GM23338 (cell line): ENCODE measurements around the gene ATXN8OS.

ENCODE experiments used
- CREB1 ChIP-seq: fragments of 250-450 bp; sonication (Bioruptor Pico); IDR thresholded peaks from 2 replicates; pipeline ENCODE4 v1.5.0; 2020; ENCODE audit warnings: low read depth, mild to moderate bottlenecking, moderate library complexity
- ETS1 ChIP-seq: IDR thresholded peaks from 2 replicates; pipeline ENCODE4 v1.6.1; 2016; ENCODE audit warnings: antibody characterized with exemption
- EZH2 ChIP-seq: fragments of 200-600 bp; sonication (generic); IDR thresholded peaks from one replicate; pipeline ENCODE4 v1.8.0; 2017; ENCODE audit warnings: antibody characterized with exemption, mild to moderate bottlenecking, low read depth; ENCODE audit not compliant: unreplicated experiment
- EZH2phosphoT487 ChIP-seq: fragments of 200-600 bp; sonication (generic); IDR thresholded peaks from one replicate; pipeline ENCODE4 v1.8.1; 2018; ENCODE audit warnings: antibody characterized with exemption; ENCODE audit not compliant: unreplicated experiment
- JUNB ChIP-seq: IDR thresholded peaks from one replicate; pipeline ENCODE4 v1.6.1; 2016; ENCODE audit warnings: antibody characterized with exemption; ENCODE audit not compliant: unreplicated experiment
- NANOG ChIP-seq: IDR thresholded peaks from 2 replicates; pipeline ENCODE4 v1.6.1; 2016; ENCODE audit warnings: antibody characterized with exemption, borderline replicate concordance
- POLR2AphosphoS5 ChIP-seq: IDR thresholded peaks from 2 replicates; pipeline ENCODE4 v1.6.1; 2016; ENCODE audit warnings: antibody characterized with exemption, low read depth
- ZNF114 ChIP-seq: fragments of 250-450 bp; sonication (Bioruptor Pico); IDR thresholded peaks from 2 replicates; pipeline ENCODE4 v1.5.0; 2020; ENCODE audit warnings: mild to moderate bottlenecking, moderate library complexity
- TF ChIP-seq, protein P1 (sequence below): IDR thresholded peaks from one replicate; pipeline ENCODE4 v1.6.1; 2018; ENCODE audit warnings: antibody characterized with exemption; ENCODE audit not compliant: unreplicated experiment
- TF ChIP-seq, protein P2 (sequence below), 2 experiments: fragments of 200-600 bp in 1 of 2; sonication (generic) in 1 of 2; conservative IDR thresholded peaks; 2 replicates each; pipeline versions ENCODE4 v1.5.1 to v1.6.1; 2016 to 2017; ENCODE audit warnings: antibody characterized with exemption in 2 of 2, low read depth in 2 of 2, mild to moderate bottlenecking in 2 of 2, moderate library complexity in 1 of 2
- TF ChIP-seq, protein P3 (sequence below): fragments of 250-450 bp; sonication (Bioruptor Pico); IDR thresholded peaks from 2 replicates; pipeline ENCODE4 v1.5.0; 2020; ENCODE audit warnings: mild to moderate bottlenecking, moderate library complexity

DNA sequence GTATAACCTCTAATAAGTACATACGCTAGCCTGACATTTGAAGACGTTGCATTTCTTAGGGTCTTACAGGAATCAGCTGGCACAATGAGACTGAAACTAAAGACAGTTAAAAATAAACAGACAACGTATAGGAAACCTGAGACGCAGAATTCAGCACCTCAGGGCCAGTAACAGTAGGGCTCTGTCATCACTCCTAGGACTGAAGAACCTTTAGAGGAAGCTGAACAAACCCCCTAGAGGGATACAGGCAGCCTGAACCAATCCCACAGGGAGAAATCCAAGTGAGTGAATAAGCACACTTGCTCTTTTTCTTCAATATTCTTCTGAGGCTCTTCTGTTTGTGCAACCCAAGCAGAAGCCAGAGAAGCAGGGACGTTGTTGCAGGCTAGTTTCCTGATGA lies 54.5 kb downstream of the ATXN8OS start:
- TF ChIP-seq, protein P1, sequence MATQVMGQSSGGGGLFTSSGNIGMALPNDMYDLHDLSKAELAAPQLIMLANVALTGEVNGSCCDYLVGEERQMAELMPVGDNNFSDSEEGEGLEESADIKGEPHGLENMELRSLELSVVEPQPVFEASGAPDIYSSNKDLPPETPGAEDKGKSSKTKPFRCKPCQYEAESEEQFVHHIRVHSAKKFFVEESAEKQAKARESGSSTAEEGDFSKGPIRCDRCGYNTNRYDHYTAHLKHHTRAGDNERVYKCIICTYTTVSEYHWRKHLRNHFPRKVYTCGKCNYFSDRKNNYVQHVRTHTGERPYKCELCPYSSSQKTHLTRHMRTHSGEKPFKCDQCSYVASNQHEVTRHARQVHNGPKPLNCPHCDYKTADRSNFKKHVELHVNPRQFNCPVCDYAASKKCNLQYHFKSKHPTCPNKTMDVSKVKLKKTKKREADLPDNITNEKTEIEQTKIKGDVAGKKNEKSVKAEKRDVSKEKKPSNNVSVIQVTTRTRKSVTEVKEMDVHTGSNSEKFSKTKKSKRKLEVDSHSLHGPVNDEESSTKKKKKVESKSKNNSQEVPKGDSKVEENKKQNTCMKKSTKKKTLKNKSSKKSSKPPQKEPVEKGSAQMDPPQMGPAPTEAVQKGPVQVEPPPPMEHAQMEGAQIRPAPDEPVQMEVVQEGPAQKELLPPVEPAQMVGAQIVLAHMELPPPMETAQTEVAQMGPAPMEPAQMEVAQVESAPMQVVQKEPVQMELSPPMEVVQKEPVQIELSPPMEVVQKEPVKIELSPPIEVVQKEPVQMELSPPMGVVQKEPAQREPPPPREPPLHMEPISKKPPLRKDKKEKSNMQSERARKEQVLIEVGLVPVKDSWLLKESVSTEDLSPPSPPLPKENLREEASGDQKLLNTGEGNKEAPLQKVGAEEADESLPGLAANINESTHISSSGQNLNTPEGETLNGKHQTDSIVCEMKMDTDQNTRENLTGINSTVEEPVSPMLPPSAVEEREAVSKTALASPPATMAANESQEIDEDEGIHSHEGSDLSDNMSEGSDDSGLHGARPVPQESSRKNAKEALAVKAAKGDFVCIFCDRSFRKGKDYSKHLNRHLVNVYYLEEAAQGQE, result no peak
- TF ChIP-seq POLR2AphosphoS5 (no peak), CREB1 (CRISPR knock-in tag) (no peak), ETS1 (no peak), EZH2 (no peak), EZH2phosphoT487 (no peak), NANOG (no peak), ZNF114 (CRISPR knock-in tag) (no peak), JUNB (no peak)
- TF ChIP-seq, protein P2, sequence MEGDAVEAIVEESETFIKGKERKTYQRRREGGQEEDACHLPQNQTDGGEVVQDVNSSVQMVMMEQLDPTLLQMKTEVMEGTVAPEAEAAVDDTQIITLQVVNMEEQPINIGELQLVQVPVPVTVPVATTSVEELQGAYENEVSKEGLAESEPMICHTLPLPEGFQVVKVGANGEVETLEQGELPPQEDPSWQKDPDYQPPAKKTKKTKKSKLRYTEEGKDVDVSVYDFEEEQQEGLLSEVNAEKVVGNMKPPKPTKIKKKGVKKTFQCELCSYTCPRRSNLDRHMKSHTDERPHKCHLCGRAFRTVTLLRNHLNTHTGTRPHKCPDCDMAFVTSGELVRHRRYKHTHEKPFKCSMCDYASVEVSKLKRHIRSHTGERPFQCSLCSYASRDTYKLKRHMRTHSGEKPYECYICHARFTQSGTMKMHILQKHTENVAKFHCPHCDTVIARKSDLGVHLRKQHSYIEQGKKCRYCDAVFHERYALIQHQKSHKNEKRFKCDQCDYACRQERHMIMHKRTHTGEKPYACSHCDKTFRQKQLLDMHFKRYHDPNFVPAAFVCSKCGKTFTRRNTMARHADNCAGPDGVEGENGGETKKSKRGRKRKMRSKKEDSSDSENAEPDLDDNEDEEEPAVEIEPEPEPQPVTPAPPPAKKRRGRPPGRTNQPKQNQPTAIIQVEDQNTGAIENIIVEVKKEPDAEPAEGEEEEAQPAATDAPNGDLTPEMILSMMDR (conservative IDR thresholded peaks at IDR 0.05; ENCODE audit: low read depth in 2 of 2), result no peak
- TF ChIP-seq, protein P3, sequence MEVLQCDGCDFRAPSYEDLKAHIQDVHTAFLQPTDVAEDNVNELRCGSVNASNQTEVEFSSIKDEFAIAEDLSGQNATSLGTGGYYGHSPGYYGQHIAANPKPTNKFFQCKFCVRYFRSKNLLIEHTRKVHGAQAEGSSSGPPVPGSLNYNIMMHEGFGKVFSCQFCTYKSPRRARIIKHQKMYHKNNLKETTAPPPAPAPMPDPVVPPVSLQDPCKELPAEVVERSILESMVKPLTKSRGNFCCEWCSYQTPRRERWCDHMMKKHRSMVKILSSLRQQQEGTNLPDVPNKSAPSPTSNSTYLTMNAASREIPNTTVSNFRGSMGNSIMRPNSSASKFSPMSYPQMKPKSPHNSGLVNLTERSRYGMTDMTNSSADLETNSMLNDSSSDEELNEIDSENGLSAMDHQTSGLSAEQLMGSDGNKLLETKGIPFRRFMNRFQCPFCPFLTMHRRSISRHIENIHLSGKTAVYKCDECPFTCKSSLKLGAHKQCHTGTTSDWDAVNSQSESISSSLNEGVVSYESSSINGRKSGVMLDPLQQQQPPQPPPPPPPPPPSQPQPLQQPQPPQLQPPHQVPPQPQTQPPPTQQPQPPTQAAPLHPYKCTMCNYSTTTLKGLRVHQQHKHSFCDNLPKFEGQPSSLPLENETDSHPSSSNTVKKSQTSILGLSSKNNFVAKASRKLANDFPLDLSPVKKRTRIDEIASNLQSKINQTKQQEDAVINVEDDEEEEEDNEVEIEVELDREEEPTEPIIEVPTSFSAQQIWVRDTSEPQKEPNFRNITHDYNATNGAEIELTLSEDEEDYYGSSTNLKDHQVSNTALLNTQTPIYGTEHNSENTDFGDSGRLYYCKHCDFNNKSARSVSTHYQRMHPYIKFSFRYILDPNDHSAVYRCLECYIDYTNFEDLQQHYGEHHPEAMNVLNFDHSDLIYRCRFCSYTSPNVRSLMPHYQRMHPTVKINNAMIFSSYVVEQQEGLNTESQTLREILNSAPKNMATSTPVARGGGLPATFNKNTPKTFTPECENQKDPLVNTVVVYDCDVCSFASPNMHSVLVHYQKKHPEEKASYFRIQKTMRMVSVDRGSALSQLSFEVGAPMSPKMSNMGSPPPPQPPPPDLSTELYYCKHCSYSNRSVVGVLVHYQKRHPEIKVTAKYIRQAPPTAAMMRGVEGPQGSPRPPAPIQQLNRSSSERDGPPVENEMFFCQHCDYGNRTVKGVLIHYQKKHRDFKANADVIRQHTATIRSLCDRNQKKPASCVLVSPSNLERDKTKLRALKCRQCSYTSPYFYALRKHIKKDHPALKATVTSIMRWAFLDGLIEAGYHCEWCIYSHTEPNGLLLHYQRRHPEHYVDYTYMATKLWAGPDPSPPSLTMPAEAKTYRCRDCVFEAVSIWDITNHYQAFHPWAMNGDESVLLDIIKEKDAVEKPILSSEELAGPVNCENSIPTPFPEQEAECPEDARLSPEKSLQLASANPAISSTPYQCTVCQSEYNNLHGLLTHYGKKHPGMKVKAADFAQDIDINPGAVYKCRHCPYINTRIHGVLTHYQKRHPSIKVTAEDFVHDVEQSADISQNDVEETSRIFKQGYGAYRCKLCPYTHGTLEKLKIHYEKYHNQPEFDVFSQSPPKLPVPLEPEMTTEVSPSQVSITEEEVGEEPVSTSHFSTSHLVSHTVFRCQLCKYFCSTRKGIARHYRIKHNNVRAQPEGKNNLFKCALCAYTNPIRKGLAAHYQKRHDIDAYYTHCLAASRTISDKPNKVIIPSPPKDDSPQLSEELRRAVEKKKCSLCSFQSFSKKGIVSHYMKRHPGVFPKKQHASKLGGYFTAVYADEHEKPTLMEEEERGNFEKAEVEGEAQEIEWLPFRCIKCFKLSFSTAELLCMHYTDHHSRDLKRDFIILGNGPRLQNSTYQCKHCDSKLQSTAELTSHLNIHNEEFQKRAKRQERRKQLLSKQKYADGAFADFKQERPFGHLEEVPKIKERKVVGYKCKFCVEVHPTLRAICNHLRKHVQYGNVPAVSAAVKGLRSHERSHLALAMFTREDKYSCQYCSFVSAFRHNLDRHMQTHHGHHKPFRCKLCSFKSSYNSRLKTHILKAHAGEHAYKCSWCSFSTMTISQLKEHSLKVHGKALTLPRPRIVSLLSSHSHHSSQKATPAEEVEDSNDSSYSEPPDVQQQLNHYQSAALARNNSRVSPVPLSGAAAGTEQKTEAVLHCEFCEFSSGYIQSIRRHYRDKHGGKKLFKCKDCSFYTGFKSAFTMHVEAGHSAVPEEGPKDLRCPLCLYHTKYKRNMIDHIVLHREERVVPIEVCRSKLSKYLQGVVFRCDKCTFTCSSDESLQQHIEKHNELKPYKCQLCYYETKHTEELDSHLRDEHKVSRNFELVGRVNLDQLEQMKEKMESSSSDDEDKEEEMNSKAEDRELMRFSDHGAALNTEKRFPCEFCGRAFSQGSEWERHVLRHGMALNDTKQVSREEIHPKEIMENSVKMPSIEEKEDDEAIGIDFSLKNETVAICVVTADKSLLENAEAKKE (CRISPR knock-in tag), result no peak
